ENCODE data around the gene TIMM23B. TPM values are rescaled to one million over a fixed set of nuclear protein-coding genes. Genes with fewer than 3 reads are reported as not detected.

The TIMM23B gene, protein sequence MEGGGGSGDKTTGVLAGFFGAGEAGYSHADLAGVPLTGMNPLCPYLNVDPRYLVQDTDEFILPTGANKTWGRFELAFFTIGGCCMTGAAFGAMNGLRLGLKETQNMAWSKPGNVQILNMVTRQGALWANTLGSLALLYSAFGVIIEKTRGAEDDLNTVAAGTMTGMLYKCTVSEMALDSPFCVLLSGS
- 8.7 and 12.8 TPM in 2 replicates for total RNA-seq

DNA sequence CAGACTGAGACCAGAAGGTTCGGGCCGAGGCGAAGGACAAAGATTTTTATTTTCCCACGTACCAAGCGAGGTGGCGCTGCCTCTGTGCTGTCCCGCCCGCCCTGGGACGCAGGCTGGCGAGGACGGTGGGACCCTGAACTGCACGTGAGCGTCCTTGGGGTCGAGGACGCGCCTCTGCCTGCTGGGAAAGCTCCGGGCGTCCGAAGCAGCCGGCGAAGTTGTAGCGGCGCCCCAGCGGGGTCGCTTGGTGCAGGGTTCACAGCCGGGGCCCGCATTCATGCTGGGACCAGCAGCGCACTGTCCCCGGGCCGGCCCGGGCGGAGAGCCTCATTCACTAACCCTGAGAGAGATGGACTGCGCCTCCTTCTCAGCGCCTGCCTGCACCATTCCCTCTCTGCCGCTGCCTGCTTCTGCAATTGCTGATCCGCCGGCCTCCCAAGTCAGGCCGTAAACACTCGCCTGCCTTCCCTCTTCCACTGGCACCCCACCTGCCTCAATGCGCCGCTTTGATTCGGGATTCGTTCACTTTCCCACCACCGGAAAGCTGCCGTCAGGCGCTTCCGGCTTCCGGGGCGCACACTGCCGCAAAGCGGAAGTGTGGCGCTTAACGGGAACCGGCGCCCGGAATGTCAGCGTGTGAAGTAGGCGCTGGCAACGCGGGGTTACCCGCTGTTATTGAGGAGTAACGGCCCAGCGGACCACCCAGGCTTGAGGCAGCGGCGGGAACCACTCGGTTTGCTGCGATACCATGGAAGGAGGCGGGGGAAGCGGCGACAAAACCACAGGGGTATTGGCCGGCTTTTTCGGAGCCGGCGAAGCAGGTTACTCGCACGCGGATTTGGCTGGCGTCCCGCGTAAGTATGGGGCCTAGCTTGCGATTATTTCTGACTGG lies at the start of gene TIMM23B, which contains the start of gene PARG:
Gene TIMM23B (plus strand): TSS at position 607 of the 892 bp plus-strand sequence. CDS start 142 bp downstream, at position 749.
Gene PARG (minus strand): TSS at position 581 of the 892 bp plus-strand sequence. CDS start 302 bp downstream, at position 279.

GRCh38 chr10:49988376-49988775 lies 46.5 kb downstream of the TIMM23B start, which contains the start of gene AGAP6:
TSS of gene AGAP6 (plus strand) at chr10:49988406. CDS start at chr10:49988716, 310 bp downstream.

Other genes with a start within 250 kb of the TIMM23B start
- 0.49 TPM in 1 of 2 replicates, not detected in the other for gene OGDHL, start 179.7 kb upstream of the TIMM23B start, total RNA-seq
- gene PARG, start within 50 bp of the TIMM23B start, total RNA-seq: 12.6 and 14.3 TPM in 2 replicates
- 2.5 and 4.4 TPM in 2 replicates for gene AGAP6, start 46.4 kb downstream of the TIMM23B start, total RNA-seq
- 24.7 and 34.2 TPM in 2 replicates for gene WASHC2A, start 125.9 kb downstream of the TIMM23B start, total RNA-seq

Measured in cardiac atrium fibroblast (primary cell).